NAMALWA (cell line): ENCODE data around the gene ROR2.

ENCODE experiments used
- DNase-seq: peaks from one replicate; pipeline ENCODE4 v3.0.0-alpha.2; 2015; ENCODE audit warnings: low spot score

ROR2 gene

GRCh38 chr9:91771864-91772263 lies 178.2 kb downstream of the ROR2 start:
- no peak for DNase-seq

GRCh38 chr9:91771027-91771426 lies 179.0 kb downstream of the ROR2 start:
- DNase-seq, result peak; percentile 22

GRCh38 chr9:91770229-91770628 lies 179.8 kb downstream of the ROR2 start:
- no peak for DNase-seq

GRCh38 chr9:91768977-91769916 lies 180.8 kb downstream of the ROR2 start:
- DNase-seq, result no peak

GRCh38 chr9:91768507-91768906 lies 181.5 kb downstream of the ROR2 start:
- no peak for DNase-seq

GRCh38 chr9:91766315-91767069 lies 183.5 kb downstream of the ROR2 start:
- DNase-seq, result no peak

- DNase-seq, result no peak
Observed at GRCh38 chr9:91765296-91765695, 184.7 kb downstream of the ROR2 start.

GRCh38 chr9:91764661-91765060 lies 185.4 kb downstream of the ROR2 start:
- no peak for DNase-seq

GRCh38 chr9:91761362-91761761 lies 188.7 kb downstream of the ROR2 start:
- no peak for DNase-seq

- no peak for DNase-seq
Observed at GRCh38 chr9:91760906-91761305, 189.1 kb downstream of the ROR2 start.

- peak; percentile 74 for DNase-seq
Observed at GRCh38 chr9:91758491-91758981, 191.5 kb downstream of the ROR2 start.

GRCh38 chr9:91757782-91758181 lies 192.2 kb downstream of the ROR2 start:
- no peak for DNase-seq

- no peak for DNase-seq
Observed at GRCh38 chr9:91756510-91756780, 193.6 kb downstream of the ROR2 start.

- DNase-seq, result no peak
Observed at GRCh38 chr9:91755761-91756509, 194.1 kb downstream of the ROR2 start.

- no peak for DNase-seq
Observed at GRCh38 chr9:91753711-91754110, 196.3 kb downstream of the ROR2 start.

- DNase-seq, result no peak
Observed at GRCh38 chr9:91751922-91752321, 198.1 kb downstream of the ROR2 start.

GRCh38 chr9:91750343-91750742 lies 199.7 kb downstream of the ROR2 start:
- DNase-seq, result no peak

- DNase-seq, result no peak
Observed at GRCh38 chr9:91746904-91747303, 203.1 kb downstream of the ROR2 start.

GRCh38 chr9:91746357-91746756 lies 203.7 kb downstream of the ROR2 start:
- no peak for DNase-seq

- no peak for DNase-seq
Observed at GRCh38 chr9:91744114-91744513, 205.9 kb downstream of the ROR2 start.

GRCh38 chr9:91741522-91741921 lies 208.5 kb downstream of the ROR2 start:
- DNase-seq, result no peak

- DNase-seq, result no peak
Observed at GRCh38 chr9:91740701-91741100, 209.3 kb downstream of the ROR2 start.
